Left cardiac atrium (tissue), 4 donors: ENCODE results near the gene VEZT. TPM values are rescaled to one million over a fixed set of nuclear protein-coding genes. Genes with fewer than 3 reads are reported as not detected.
"Not testable (repeated sequence)": the region's sequence is repeated elsewhere in the genome, so short reads cannot be mapped to it uniquely, and the experiment has no call there.

ENCODE experiments used
- ATAC-seq, 2 donors: fragments of 200-7000 bp; cut with Tn5 transposase; one replicate each; pipeline ENCODE4 v1.9.1; 2020; ENCODE audit warnings: mild to moderate bottlenecking in 2 of 2, moderate library complexity in 2 of 2
- DNase-seq: peaks from one replicate; pipeline ENCODE4 v3.0.0-alpha.2; 2020
- intact Hi-C, 2 donors: fragments of 100-400 bp; cut with DNase I; formaldehyde crosslinking; loops; one replicate each; pipeline versions ENCODE4 v1.14.1 to v1.15.1; 2022 to 2023
- total RNA-seq, 2 donors: library from RNA; stranded (reverse); fragmentation: NEBNext Ultra II Directional; extraction: Animal tissue kit (Norgen Biotek cat#: 25700); gene quantifications; one replicate each; pipeline ENCODE4 v1.2.1, GENCODE V29; 2021
- donor health status: DM: no; HTN: yes; CAD: no.
- donor health status: DM: no; HTN: yes; CAD: no; lungs with severe emphysema.
- donor health status: DM: yes; HTN: yes; CAD: no.
- donor health status: Dilated cardiomyopathy.

Gene VEZT
- total RNA-seq, 2 donors from 2014 or later, result 53.2 to 60.0 TPM

DNA sequence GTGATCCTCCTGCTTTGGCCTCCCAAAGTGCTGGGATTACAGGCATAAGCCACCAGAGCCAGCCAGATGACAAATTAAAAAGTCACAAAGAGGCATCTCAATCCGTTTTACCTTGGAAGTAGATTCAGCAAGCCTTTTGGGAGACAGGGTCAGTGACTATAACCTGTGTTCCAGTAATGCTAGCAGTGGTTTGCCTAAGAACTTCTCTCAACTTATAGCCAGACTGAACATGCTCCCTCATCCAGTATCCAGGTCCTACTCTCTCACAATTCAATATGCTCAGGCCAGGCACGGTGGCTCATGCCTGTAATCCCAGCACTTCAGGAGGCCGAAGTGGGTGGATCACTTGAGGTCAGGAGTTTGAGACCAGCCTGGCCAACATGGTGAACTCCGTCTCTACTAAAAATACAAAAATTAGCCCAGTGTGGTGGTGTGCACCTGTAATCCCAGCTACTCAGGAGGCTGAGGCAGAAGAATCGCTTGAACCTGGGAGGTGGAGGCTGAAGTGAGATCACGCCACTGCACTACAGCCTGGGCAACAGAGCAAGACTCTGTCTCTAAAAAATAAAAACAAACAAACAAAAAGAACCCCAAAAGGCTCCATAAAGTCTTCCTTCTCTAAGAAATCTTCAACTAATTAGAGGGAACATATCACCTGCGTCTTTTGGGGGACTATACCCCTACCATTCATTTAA, 20.6 kb upstream of the VEZT start:
- intact Hi-C loops, DNase-seq, ATAC-seq: not testable (repeated sequence)

DNA sequence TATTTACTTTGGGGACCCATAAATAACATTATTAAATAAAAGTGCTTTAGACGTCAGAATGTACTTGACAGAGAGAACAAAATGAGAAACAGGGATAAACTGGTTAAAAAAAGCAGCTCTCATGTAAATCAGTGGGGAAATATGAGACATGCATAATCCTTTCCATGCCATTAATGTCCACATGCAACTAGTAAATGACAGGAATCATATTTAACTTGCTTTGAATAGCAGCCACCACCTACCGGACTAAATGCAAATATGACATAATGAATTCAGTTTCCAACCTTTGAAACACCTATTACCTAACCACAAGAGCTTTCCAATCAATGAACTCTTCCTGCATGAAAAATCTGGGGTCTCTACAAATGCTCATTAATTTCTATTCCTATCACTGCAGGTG, 20.0 kb upstream of the VEZT start:
- DNase-seq, result no peak
- ATAC-seq, result no peak
- intact Hi-C loops, result no loop called here

DNA sequence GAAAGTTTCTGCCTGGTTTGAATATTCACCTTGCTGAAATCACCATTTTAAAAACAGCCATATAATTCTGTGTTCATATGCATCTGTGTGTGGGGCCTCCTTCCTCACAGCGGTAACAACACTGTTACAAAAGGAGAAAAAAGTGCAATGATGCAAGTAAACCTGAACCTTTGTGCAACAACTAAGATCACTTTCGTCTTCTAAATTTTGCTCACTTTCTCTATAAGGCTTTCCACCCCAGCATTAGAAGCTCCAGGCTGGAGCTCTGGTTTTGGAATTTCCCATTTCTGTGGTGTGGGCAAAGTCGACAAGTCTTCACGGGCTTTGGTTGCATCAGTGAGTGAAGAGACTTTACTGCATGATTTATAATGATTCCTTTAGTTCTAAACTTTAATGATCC, 18.7 kb upstream of the VEZT start:
- intact Hi-C loops, result no loop called here
- ATAC-seq (no peak), DNase-seq (no peak)

DNA sequence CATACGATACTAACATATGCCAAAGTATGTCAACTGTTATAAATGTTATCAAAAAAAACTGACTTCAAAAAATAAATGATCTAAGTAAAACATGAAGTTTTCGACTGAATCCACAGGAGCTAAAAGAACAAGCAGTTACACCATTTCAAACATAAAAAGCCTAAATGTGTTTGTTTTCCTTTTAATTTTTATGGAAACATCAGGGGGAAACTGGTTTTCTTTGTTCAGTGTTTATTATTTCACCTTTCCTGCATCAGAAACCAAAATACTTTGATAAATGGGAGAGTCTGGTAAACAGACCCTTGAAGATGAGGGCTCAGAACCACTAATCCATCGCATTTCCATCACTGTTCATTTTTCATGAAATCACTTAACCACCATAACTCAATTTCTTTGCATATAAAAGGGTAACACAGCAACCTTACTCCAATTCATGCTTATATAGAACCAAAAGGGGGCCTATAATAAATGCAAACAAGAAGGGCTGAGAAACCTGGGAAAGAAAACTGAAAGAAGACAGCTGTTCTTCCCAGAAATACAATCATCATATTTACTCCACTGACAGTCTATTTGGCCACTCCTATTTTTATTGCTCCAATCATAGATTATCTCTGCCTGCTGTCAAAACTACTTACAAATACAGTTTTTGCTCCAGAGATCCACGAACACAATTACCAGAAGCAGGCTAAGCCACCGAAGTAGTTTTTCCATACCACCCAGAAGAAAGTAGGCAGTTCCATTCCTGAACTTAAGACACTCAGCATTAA, 17.3 kb upstream of the VEZT start:
- intact Hi-C loops, result no loop called here
- DNase-seq, result no peak
- ATAC-seq, result no peak

DNA sequence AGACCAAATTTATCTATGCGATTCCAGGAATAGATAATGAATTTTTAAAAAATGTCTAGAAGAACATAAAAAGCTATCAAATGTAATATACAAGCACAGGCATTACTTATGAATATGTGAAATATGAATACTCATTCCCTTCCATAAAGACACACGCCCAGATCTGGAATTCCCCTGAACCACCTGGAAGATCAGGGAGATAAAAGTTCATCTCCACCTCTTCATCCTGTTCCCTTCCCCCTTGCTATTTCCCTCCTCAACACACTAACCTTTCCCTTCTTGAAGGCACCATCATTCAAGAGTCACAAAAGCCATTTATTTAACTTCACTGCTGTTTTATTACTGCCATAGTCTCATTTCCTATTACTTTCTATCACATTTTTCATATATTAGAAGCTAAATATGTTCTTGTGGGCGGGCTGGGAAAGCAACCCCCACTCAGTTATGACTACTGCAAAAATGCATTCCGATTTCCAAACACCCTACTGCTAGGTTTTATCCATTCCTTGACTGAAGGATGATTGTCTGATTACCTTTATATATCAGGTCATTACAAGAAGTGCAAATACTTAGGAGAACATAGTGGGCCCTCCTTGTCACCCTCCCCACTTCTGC, 16.4 kb upstream of the VEZT start:
- DNase-seq (no peak), ATAC-seq (peak in 1 of 2 donors; percentile 10)
- intact Hi-C loops, result no loop called here

DNA sequence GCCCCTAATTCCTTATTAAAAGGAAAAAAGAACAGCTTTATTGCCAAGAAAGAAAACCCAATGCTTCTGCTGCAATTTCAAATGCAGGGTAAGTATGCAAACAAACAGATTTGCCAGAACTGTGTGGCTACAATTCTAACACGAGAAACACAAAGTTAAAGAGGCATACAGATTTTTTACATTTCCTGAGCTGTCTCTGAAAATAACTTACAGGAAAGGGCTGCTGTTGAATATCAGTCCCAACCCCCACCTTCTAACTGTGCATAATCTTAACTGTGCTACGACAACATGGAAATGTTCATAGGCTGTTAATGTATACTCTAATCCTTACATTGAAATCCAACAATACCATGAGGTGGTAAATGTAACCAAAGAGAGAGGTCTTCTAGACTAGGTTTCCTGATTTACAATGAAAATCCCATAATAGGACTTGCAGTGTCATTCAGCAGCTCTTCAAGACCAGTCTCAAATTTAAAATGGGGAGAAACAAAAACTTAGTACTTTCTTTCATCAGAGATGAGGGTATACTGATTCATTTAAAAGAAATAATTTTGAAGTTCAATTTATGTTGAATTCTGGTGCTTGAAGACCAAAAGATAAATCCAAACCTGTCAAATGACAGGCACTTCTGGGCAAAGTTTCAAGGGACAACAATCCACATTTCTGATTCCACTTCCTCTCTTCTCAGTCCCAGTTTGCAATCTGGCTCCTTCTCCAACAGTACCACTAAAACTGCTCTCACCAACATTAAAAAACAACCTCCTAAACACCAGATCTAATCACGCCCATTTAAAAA, 14.7 kb upstream of the VEZT start:
- DNase-seq, result no peak
- ATAC-seq, result no peak
- intact Hi-C loops, result no loop called here

DNA sequence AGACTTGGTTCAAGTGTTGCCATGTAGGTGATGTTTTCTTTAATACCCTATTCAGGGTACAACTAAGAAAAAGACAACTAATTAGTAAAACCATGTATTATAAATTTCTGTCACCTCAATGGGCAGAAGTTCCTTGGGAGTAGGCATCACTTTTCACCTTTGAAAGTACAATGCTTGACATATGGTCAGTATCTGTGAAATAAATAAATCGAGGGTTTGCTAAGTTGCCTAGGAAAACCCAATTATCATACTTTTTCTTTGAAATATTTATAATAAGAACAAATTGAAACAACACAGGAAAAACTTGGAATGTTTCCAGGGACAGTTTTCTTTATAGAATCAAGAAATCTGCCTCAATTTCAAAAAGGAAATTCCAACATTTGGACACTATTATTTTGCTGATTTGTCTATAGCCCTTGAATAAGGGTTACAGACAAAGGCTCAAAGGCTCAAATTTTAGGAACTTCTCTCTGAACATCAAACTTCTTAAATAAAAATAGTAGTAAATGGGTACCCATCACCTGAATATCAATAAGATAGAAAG, 14.0 kb upstream of the VEZT start:
- ATAC-seq (no peak), DNase-seq (no peak)
- intact Hi-C loops, result no loop called here

DNA sequence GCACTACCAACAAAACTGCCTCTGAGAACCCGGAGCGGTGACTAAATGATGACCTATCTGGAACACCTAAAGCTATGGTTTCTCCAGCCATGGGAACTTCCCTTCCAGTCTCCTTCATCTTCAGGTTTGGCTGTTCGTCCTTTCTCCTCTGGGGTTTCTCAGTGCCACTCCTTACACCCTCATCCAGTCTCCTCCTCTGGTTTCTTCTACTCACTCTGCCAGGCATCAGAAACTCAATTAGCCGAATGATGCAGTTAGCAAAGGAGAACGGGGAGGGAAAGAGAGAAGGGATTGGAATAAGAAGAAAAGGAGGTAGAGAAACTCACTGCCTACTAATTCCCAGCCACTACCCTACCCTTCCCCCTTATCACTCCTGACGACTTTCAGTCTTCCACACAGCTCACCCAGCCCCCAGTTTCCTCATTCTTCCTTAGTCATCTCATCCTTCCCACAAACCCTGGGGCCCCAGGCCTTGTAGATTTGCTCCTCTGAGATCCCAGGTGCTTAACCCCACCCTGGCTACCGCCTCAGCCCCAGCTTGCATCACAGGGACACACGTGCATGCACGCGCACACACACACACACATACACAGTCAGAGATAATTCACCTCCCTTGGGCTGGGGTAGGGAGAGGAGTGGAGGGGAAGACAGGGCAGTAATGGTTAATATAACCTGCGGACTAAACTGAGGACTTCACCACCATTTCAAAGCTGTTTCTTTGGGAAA, 13.3 kb upstream of the VEZT start:
- intact Hi-C loops, result no loop called here
- DNase-seq, result peak; percentile 35
- peak; percentile 20 to 88 for ATAC-seq

DNA sequence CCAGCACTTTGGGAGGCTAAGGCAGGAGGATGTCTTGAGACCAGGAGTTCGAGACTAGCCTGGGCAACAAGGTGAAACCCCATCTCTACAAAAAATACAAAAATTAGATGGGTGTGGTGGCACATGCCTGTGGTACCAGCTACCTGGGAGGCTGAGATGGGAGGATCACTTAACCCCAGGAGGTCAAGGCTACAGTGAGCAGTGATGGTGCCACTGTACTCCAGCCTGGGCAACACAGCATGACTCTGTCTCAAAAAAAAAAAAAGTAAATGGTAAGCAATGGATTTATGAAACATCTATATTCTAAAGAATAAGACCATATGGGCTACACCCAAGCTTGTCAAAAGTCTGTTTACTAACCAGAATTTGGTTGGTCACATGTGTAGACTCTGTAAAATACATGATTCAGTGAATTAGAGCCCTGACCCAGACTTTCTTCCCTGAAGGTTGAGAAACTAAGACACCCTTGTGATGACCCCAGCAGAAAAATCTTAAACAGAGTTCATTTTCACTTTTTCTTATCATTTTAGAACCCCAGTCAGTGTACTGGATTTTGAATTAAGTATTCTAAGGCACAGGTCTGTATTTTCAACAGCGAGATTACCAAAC, 12.5 kb upstream of the VEZT start:
- DNase-seq, result no peak
- no peak for ATAC-seq
- intact Hi-C loops, result no loop called here

DNA sequence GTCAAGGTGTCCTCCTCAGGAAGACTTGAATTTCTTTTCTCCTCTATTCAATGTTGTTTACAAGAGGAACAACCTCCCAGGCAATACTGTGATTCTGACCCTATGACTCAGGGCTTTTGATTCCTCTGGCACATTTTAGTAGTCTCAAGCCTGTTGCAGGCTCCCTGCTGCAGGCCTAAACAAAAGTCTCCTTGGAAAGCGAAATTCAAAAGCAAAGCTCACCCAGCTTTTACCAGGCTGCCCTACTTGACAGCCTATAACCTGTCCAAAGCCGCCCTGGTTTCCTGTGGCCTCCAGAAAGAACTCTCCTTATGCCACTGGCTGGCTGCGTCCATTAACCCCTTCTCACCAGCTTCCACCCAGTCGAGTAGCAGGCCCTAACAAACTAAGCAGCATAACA, 11.9 kb upstream of the VEZT start:
- peak; percentile 62 to 84 for ATAC-seq
- intact Hi-C loops, result no loop called here
- DNase-seq, result no peak

DNA sequence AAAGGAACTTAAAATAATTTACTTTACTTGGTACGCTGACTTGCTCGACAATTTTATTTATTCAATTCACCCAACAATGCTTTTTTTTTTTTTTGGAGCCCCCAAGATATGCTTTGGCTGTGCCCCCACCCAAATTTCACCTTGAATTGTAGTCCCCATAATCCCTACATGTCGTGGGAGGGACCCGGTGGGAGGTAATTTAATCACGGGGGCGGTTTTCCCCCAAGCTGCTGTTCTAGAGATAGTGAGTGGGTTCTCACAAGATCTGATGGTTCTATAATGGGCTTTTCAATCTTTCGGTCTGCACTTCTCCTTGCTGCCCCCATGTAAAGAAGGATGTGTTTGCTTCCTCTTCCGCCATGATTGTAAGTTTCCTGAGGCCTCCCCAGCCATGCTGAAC, 10.7 kb upstream of the VEZT start:
- no peak for ATAC-seq
- intact Hi-C loops, result no loop called here
- no peak for DNase-seq

DNA sequence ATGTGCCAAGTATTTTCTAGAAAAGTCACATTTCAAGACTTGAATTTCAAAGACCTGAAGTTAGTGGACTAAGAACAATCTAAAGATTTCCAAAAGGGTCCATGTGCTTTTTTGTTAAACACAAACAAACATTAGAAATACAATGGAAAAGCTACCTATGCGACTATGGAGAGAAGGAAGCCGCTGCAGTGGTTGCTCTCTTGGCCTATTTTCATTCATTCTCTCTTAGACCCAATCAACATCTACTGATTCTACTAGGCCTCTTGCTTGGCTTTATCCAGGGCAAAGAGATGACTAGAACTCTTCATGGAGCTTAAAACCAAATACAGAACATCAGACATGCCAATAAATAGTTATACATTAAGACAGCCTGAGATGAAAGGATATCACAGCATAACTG, 10.2 kb upstream of the VEZT start:
- no peak for ATAC-seq
- intact Hi-C loops, result no loop called here

DNA sequence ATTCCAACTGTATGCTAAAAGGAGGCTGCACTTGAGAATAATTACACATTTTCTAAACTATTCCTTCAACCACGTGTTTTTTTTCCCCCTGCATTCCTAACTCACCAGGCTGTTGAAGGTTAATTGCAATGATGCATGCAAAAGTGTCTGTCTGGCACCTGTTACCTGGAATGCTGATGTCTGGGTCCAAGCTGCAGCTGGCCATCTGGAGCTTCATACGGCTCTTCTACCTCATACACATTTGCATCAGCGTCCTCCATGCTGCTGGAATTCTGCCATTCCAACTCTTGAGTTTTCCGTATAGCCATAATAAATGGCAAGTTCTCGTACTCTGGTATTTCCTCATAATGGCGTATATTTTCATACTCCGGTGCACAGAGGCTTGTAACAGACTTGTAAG, 8.9 kb upstream of the VEZT start:
- ATAC-seq (no peak), DNase-seq (no peak)
- intact Hi-C loops, result no loop called here

More for the DNA sequence above, 10.2 kb upstream of the VEZT start:
- no peak for DNase-seq

DNA sequence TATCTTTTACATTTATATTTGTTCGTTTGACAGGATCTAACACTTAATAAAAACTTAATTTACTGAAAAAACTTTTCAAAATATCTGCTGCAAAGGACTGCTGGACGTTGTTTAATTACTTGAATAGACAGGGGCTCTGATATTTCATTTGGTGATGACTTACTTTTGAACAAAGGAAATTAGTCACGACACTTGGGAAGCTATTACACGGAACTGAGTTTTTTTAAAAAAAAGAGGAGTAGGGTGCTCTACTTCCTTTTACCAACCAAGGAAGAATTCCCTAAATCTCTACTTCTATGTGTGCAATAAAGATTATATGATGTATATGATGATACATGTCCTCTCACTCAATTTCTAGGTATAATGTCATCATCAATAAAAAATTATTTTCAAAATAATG, 5.0 kb upstream of the VEZT start:
- intact Hi-C loops, result loop anchor here in 1 of 2 donors (10.0 kb wide), 1 partner anchor 88 kb away; no protein-coding TSS in a partner anchor
- no peak for DNase-seq
- ATAC-seq, result no peak

DNA sequence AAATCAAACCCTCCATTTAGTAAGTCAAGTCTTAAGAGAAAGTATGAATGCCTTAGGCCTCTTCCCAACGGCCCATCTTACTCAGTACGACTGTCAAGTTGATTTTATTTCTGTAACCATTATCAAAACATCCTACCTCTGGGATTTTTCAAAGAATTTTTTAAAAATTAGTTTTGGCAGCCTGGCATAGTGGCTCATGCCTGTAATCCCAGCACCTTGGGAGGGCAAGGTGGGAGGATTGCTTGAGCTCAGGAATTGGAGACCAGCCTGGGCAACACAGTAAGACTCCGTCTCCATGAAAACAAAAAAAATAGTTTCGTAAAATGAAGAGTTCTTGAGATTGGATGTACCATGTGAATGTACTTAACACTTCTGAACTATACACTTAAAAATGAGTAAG, 4.5 kb upstream of the VEZT start:
- no peak for DNase-seq
- intact Hi-C loops, result loop anchor here in 1 of 2 donors (10.0 kb wide), 1 partner anchor 88 kb away; no protein-coding TSS in a partner anchor
- no peak for ATAC-seq

DNA sequence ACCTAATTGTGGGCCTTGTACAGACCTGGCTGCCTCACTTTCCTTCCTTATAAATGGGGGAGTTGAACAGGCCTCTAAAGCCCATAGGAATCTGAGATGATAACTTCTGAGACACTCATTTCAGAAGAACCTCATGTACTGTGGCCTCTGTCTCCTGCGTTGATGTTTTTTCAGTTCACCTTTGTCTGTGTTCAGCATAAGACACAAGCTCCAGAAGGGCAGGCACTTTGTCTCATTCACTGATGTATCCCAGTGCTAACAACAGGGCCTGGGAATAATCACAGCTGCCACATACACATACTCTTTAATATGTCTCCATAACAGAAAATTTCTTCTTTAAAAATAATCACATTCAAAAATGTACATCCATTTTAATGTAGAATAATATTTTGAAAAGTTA, 3.7 kb upstream of the VEZT start:
- intact Hi-C loops, result loop anchor here in 1 of 2 donors (10.0 kb wide), 1 partner anchor 89 kb away; no protein-coding TSS in a partner anchor

DNA sequence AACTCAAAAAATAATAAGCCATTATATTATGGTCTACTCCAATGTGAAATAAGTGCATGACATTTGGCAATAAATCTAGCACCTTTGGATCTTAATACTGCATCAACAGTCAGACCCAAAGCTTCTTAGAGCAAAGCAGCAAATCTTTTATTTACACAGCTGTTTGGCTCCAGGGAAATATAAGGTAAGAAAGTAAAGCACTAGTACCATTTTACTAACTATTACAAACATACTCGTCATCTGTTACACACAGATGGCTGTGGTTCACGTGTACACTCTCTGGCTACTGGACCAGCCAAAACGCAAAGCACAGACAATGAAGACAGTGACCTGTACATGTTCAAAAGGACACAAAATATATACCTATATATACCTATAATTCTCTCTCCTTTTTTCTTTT, 3.1 kb upstream of the VEZT start:
- intact Hi-C loops, result loop anchor here in 1 of 2 donors (10.0 kb wide), 1 partner anchor 90 kb away; no protein-coding TSS in a partner anchor
- no peak for ATAC-seq

More for the DNA sequence above, 3.7 kb upstream of the VEZT start:
- DNase-seq (no peak), ATAC-seq (no peak)

DNA sequence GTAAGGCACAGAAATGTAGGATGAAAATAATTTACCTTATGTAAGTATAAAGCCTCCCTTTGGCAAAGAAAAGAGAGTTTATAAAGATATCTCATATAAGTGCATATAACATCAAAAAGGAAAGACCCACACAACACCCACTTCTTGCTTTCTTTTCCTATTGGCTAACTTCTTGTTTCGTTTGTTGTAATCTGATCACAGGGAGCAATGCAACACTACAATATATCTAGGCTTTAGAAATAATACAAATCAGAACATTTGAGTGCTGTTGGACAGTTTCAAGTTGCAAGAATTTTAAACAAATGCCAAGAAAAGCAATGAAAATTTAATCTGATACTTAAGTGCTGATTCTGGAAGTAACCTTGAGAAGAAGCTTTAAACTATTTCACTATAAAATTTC, 1.7 kb upstream of the VEZT start:
- ATAC-seq (no peak), DNase-seq (no peak)
- intact Hi-C loops, result loop anchor here (5.0 to 10.0 kb wide), 2 partner anchors 91 to 99 kb away; no protein-coding TSS in a partner anchor

More for the DNA sequence above, 3.1 kb upstream of the VEZT start:
- DNase-seq, result no peak
